GM21619 (cell line): ENCODE measurements around the gene TBX15.

Source experiments
- ATAC-seq: cut with Tn5 transposase; IDR thresholded peaks from one replicate; pipeline ENCODE4 v1.9.1; 2021; ENCODE audit not compliant: unreplicated experiment

TBX15 gene

DNA sequence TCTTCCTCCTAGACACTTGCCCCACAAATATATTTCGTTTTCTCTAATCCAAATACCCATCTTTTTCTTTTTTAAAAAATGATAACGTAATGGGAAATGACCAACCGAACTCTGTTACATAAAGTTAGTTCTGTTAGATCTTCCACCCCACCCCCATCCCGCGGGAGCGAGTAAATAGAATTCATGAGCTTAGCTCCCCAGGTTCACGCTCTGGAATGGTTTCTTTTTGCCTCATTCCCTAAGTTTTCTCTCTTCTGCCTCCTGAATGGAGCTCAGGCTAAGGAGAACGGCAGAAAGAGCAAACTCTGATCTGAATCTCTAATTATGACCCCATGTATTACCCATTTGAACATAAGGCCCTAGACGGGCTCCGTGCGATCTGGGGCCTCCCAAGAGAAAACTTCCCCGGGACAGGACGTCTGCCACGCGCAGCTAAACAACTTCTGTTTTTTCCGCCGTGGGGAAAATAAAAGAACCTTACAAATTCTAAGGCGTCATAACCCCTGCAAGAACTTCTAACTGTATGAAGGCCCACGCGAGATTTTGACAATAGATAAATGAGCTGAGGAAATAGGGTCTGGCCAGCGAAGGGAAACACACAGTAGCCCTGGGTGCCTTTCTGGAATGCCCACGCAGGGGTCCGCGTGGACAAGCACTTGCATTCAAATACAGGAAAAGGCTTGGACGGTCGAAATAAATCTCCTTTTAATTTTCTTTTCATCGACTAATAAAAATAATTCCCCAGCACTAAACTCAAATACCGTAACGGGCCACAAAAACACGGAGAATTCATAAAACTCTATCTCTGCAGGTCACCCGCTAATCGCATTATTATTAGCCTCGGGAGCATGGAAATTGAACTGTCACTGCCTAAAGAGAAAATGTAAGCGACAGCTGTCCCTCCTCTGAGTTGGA, 2.2 kb downstream of the TBX15 start:
- no peak for ATAC-seq

DNA sequence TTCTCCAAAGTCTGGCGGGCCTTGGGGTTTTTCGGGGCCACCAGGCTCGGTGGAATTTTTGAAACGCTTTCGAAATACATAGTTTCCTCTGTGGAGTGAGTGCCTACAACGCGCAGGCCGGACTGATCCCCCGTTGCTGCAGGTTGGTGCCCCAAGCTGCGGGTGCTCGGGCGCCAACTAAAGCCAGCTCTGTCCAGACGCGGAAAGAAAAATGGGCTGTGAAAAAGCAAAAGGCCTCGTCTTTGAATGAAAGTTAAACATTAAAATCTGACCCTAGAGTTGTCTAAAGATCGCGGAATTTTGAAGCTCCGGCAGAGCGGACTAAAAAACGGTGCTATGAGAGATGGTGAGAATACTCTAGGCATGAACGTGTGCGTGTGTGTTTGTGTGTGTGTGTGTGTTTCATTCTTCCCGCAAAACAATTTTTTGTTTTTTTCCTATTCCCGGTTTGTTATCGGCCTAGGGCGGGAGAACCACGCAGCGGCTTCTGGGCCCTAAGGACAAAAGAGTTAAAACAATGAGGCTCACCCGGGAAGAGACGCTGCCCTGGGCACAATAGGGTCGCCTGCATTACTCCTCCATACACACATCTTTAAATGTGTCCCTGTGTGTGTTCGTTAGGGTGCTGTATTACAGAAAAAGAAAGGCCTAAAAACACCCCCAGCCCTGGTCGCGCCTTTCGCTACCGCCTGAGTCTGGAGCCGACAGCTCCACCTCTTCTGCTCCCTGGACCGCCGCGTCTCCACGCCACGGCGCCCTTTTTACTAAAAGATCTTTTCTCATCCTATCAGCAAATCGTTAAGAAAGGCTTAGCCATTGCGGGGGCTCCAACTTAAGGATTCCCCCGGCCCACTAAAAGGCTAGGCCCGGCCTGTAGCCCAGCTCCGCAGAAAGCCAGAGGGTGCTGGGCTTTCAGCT, 3.2 kb downstream of the TBX15 start:
- no peak for ATAC-seq

DNA sequence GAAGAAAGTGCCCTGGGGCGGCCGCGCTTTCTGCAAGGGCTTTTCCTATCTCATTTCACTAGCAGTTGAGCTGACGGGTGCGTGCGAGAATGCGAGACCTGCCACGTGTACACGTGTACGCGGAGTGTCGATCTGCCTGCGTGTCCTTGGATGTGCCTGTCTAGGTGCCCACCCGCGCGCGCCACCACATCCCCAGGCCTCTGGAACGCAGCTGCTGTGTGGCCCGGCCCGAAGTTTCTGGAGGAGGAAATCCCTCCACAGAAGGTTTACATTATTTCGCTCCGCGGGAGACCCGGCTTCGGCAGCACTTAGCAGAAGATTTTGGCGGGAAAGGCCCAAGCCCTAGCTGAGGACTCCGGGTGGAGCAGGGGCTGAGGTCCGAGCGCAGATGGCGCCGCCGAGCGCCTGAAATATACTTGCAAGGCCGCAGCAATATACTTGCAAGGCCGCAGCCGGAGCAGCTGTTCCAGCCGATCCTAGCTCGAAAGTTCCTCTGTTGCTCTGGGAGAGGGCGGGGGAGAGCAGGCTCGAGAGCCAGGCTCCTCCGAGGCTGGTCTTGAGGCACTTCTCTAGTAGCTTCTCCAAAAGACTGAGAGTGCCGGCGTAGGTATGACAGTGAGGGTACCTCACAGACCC, 3.9 kb downstream of the TBX15 start:
- no peak for ATAC-seq

DNA sequence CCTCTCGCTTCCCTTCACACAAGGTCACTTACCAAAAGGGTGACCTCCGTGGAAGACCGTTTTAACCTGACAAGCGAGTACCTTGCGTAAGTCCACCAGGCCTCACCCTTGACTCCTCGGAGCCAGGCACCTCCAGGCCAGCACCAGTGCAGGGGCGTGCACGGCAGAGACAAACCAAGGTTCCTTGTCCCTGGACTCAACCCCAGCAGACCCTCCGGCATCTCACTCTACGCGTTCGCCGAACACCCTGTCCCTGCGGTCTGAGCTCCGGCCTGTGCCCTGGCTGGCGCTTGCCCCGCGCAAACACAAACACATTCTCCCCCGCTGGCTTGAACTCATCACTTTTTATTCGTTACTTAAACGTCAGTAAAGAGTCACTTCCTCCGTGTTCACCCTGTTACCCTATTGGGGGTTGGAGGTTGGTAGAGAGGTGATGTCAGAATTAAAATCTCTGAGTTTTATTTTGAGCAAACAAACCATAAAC, 4.5 kb downstream of the TBX15 start:
- no peak for ATAC-seq

DNA sequence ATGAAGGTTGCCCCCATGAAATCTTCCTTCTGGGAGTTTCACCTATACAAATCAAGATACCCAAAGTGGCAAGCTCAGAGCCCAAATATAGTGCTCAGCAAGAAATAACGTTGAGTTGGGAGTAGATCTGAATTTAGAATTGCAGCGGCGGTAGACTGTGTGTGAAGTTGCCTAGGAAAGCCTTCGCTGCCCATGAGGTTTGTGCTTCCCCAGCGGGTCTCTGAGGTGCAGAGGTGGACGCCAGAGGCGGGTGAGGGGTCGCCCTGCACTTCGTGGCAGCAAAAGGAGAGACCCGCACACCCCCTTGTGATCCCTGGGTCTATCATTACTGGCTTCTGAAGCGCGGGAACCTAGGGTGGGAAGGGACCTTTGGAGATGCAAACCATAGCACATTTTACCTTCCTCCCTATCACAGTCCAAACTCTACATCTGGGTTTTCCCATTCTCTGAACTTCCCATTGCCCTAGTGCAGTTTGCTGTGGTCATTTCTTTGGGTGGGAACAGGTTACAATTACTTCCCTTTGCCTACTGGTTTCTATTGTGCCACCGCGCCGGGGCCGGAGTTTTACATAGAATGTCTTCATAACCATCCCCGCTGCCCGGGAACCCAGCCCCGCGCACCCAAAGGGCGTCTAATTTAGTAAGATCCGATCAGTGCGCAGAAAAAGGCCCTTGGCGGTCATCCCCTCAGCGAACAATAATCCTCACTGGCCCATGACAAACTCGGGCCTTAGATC, 5.2 kb downstream of the TBX15 start:
- ATAC-seq, result no peak

DNA sequence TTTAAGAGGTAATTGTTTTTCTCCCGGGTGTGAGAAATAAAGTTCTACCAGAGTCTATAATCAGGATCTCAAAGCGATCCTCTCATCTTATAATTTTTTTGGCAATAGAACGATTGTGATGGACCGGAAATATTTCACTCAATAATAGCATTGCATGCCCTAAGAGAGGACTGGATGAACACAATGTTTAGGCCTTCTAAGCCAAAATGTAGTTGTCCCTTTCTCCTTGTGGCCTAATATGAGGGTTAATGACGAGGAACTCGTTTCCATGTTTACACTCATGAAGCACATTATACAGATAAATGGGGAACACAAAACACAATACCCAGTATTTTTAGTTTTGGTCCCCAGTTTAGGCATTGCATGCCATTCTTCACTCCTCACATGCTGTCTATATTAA, 5.9 kb downstream of the TBX15 start:
- ATAC-seq, result no peak

DNA sequence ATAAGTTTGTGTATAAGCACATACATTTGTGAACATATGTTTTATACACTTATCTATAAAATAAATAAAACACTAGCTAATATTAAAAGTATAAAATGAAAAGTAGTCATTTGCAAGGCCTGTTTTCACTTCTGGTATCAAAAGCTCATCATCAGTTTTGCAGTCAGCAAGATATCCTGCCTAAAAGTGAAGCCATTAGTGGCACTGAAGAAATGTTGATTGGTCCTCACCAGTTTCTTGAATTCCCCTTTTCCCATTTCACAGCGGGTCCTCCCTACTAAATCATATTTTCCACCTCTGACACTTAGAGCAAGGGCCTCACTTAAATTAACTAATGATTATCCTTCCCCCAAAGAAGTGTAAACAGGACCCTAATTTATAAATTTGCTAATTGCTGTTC, 6.7 kb downstream of the TBX15 start:
- no peak for ATAC-seq

DNA sequence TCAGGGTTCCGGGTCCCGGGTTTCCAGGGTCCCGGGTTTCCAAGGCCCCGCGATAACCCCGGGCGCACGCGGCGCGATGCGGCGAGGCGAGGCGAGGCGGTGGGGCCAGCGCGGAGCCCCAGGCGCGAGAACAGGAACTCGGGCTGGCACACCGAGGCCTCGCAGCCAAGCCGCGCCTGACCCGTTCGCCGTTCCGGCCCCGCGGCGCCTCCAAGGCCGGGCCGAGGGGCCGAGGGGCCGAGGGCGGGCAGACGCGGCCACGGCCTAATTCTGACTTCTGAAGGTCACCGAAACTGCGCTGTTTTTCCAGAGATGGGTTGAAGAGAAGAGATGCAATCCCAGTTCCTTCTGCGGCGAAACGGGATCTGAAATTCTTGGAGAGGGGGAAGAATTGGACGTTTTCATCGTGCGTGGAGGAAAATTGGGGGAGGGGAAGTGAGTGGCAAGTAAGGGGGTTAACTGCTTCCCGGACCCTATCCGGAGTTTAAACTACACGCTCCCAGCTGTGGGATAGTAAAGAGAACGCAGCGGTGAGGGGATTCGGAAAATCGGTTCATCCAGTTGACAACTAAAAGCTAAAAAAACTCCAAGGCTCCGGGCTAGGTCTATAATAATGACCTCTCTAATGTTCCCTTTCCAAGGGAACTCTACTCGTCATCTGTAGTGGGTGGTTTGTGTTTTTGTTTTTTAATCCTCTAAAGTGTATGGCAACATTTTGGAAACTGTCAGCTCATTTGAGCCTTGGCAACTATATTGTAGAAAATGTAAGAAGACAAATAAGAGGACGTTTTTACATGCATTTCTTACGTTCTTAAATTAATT, 8.2 kb downstream of the TBX15 start:
- ATAC-seq, result no peak

DNA sequence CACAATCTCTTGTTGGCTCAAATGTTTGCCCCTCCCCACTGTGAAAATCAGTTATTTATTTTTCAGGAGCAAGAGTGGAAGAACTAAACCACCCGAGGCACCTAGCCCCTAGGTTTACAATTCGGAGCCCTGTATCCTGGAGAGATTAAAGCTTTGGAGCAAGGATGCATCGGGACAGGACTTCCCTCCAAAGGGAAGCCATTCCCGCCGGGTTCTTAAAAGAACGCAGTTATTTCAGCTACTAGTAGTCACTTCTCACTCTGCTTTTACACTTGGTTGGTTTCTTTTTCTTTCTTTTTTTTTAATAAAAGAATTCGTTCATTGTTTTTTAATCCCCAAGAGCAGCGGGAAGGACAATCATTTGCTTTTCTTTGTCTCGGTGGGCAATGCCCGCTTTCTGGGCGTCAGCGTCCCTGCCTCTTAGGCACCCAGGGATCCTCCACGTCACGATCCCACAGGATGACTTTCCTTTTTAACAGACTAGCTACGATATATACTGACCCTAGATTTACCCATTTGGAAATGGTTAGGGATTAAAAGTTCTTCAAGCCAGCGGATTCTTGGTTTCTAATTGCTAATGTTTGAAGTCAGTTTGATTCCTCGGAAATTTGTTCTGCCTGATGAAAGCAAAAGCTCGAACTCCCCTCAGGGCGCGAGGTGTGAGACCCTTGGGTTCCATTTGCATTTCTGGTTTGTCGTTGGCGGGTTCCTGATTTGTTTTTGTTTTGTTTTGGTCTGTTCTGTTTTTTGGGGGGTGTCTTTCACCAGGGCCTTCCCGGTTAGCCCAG, 9.0 kb downstream of the TBX15 start:
- no peak for ATAC-seq

DNA sequence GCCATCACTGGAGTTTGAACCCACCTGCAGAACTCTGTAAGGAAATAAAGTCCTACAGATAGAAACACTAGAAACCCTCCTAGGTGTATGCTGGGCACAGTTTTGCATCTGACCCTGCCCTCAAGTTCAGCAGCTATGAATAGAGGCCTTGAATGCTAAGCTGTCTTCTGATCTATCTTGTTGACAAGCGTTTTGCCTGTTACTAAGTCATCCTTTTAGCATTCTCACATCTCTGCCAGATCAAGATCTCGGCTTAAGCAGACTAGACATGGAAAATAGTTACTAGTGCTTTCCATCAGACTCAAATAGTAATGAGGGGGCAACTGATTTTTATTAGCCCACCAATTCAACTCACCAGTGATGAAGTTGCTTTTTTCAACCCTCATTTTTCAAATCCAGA, 10.5 kb downstream of the TBX15 start:
- no peak for ATAC-seq

DNA sequence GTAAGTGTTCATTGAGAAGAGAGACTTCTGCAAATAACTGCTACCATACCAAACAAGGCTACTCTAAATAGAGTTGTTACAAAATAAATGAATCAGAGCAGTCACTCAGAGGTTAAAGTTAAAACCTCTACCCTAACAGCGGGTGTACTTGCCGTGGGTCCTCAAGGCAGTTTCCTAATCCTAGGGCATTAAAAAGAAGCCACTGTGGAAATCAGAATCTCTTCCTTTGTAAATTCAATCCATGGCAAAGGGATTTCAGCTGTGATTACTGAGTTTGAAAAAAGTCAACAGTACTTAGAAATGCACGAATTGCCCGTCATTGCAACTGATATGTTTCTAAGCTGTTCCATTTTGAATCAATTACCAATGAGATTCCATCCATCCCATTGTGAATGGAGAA, 13.5 kb downstream of the TBX15 start:
- ATAC-seq, result no peak

DNA sequence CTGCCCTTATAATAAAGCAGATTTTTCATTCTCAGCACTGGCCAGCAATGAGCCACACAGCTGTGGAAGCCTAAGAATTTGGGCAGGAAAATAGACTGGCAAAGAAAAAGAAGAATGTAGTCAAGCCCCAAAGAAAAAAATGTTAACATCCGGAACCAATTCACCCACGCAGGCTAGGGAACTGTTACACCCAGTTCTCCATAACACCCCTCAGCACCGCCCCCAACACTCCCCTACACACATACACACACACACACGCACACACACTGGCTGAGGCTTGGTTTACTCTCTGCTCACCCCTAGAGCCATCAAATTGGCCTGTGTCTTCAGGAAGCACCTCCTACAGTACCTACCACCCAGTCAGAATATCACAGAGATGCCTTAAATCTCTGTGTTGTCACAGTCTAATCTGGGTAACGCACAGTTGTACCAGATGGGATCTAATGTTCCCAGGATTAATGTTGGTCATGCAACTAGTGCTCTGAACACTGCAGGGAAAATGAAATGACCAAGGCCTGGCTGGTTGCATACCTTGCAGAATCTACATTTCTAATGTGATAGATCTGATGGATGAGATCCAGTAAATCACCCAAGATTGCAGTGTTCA, 14.5 kb downstream of the TBX15 start:
- no peak for ATAC-seq

DNA sequence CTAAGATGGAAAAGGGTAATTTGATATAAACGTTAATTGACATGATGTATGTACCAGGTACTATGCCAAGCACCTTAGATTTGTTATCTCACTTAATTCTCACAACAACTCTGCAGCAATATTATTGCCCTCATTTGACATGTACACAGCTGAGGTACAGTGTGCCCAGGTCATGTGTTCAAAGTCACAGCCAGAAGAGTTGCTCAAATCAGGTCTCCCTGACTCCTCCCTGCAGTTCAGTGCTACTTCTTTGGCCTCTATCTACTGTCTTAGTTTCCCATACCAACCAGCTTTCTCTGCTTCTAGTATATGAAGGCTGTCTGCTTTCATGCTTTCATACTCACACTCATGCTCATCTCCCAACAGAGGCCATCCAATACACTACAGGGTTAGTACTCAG, 15.1 kb downstream of the TBX15 start:
- no peak for ATAC-seq

DNA sequence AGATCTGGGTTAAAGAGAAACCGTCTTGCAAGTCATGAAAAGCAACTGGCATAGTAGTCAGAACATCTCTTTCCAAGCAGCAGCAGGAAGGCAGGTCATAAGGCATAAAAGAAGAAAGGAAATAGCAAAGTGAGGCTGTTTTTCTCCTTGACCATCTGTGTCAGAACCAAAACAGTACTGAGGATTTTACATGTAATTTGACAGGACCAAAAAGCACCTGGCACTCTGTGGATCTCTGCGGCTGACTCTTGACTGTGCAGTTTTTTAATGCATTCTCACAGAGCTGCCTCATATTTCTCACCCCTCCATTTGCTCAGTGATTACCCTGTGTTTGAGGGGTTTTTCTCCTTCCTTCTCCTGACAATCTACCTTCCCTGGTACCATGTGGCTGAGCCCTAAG, 17.7 kb downstream of the TBX15 start:
- no peak for ATAC-seq

DNA sequence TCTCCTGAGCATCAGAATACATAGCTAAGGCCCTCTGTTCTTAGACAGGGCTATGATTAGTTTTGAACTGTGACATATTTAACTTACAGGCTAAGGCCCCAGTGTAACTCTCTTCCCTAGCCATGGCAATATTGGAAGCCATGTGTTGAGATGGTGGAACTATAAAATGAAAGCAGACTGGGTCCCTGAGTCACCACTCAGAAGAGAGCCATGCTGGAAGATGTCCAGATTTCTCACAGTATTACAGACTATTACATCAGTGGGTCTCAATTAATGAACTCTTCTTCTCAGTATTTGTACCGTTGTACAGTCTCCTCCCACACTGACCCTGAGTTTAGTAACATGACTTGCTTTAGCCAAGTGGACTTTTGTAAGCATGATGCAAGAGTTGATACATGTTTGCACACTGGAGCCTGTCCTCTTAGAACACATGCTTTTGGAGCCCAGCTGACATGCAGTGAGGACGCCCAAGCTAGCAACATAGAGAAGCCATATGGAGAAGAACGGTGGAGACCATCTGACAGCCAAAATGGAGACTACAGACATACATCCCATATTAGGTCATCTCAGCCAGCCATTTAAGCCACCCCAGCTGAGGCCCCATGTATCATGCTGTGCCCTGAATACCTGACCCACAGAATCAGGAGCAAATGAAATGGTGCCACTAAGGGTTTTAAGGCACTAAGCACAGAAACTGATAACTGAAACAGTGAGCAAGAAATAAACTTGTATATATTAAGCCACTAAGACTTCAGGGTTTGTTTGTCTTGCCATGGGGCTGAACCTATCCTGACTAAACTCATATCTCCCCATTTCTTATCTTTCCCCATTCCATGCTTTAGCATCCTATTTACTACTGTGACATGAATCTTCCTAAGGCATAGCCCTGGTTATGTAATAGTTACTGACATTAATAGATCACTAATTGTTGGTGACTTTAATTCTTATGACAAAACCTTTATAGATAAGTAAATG, 24.4 kb downstream of the TBX15 start:
- ATAC-seq, result no peak

DNA sequence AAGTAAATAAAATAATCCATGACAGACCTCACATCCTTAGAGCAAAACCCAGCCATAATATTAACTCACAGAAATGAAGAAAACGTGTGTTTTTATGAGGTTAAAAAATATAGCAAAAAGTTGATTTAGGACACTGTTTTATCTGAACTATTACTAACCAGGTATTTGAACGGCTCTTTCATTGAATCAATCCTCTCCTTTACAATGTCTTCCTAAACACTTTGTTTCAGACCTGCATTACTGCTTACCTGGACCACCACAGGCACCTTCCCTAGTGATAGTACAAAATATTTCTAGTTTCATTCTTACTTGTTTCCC, 25.0 kb downstream of the TBX15 start:
- ATAC-seq, result no peak

DNA sequence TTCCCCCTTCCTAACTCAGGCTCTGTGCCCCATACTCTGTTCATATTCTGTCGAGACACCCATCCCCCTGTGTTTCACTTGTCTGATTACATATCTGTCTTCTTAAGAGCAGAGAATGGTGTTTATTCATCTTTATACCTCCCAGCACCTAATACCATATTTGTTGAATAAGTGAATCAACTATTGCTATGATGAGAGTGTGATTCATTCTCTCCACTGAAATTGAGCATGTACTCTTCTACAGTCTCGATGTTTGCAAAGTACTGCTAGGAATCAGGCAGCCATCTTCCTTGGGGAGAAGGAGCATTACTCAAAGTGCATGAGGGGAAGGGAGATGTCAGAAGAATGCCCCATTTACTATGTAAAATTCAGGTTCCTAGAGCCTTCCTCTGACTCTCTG, 27.0 kb downstream of the TBX15 start:
- no peak for ATAC-seq
